ENCODE results near the gene TNFSF9. TPM values are rescaled to one million over a fixed set of nuclear protein-coding genes. Genes with fewer than 3 reads are reported as not detected.

Gene TNFSF9
- total RNA-seq: 0.76 to 1.5 TPM (median 1.1 TPM) in 3 replicates

GRCh38 chr19:6530386-6531162, at the start of gene TNFSF9:
Gene TNFSF9 (plus strand): TSS chr19:6531026. CDS start chr19:6531037, 11 bp downstream.
- peaks cover 61% of the 10 kb centered on the region for H3K27me3 Mint-ChIP-seq (ENCODE audit: low read depth)
- H3K4me3 Mint-ChIP-seq: peak within 1 kb of the TSS; percentile 80
- H3K27ac Mint-ChIP-seq: peak within 1 kb of the TSS; percentile 62
- TF ChIP-seq CTCF (IDR thresholded peaks at IDR 0.05; ENCODE audit: unreplicated experiment): no peak
- peaks cover 24% of the 10 kb centered on the region for H3K4me1 Mint-ChIP-seq
- H3K36me3 Mint-ChIP-seq: no peaks in the 10 kb centered on the region
- DNase-seq (ENCODE audit: low spot score in 2 of 2, unreplicated experiment in 2 of 2): peak; percentile 82 to 96
- no peaks in the 10 kb centered on the region for H3K9me3 Mint-ChIP-seq

GRCh38 chr19:6481541-6482342, 49.1 kb upstream of the TNFSF9 start, which contains the start of gene DENND1C:
Gene DENND1C (minus strand): TSS chr19:6481787. CDS start chr19:6481695, 92 bp downstream.
- peak; percentile 38 for TF ChIP-seq CTCF (IDR thresholded peaks at IDR 0.05; ENCODE audit: unreplicated experiment)
- no peak for DNase-seq (ENCODE audit: low spot score in 2 of 2, unreplicated experiment in 2 of 2)
- Mint-ChIP-seq H3K9me3 (no peaks in the 10 kb centered on the region), H3K4me1 (no peaks in the 10 kb centered on the region), H3K36me3 (no peaks in the 10 kb centered on the region), H3K4me3 (no peak within 1 kb of the TSS), H3K27me3 (ENCODE audit: low read depth) (peaks cover 24% of the 10 kb centered on the region), H3K27ac (no peak within 1 kb of the TSS)

GRCh38 chr19:6482343-6482686, 48.5 kb upstream of the TNFSF9 start:
- no peak overlapping the region for H3K4me3 Mint-ChIP-seq

GRCh38 chr19:6483235-6483634, 47.6 kb upstream of the TNFSF9 start:
- Mint-ChIP-seq H3K4me3 (no peak overlapping the region), H3K4me1 (no peaks in the 10 kb centered on the region), H3K9me3 (no peaks in the 10 kb centered on the region), H3K36me3 (no peaks in the 10 kb centered on the region), H3K27ac (no peak overlapping the region), H3K27me3 (ENCODE audit: low read depth) (peaks cover 19% of the 10 kb centered on the region)
- no peak for TF ChIP-seq CTCF (IDR thresholded peaks at IDR 0.05; ENCODE audit: unreplicated experiment)
- DNase-seq (ENCODE audit: low spot score in 2 of 2, unreplicated experiment in 2 of 2): no peak

More at GRCh38 chr19:6482343-6482686, 48.5 kb upstream of the TNFSF9 start:
- Mint-ChIP-seq H3K4me1 (no peaks in the 10 kb centered on the region), H3K9me3 (no peaks in the 10 kb centered on the region), H3K36me3 (no peaks in the 10 kb centered on the region), H3K27me3 (ENCODE audit: low read depth) (peaks cover 21% of the 10 kb centered on the region), H3K27ac (no peak overlapping the region)
- DNase-seq (ENCODE audit: low spot score in 2 of 2, unreplicated experiment in 2 of 2): no peak
- TF ChIP-seq CTCF (IDR thresholded peaks at IDR 0.05; ENCODE audit: unreplicated experiment): no peak

GRCh38 chr19:6484230-6484629, 46.6 kb upstream of the TNFSF9 start:
- no peak for DNase-seq (ENCODE audit: low spot score in 2 of 2, unreplicated experiment in 2 of 2)
- Mint-ChIP-seq H3K27me3 (ENCODE audit: low read depth) (peaks cover 21% of the 10 kb centered on the region), H3K9me3 (no peaks in the 10 kb centered on the region), H3K4me3 (no peak overlapping the region), H3K27ac (no peak overlapping the region), H3K4me1 (no peaks in the 10 kb centered on the region), H3K36me3 (no peaks in the 10 kb centered on the region)
- TF ChIP-seq CTCF (IDR thresholded peaks at IDR 0.05; ENCODE audit: unreplicated experiment): no peak

All from mesothelial cell of epicardium (in vitro differentiated cells).